ENCODE data around the gene PWWP2A.

DNA sequence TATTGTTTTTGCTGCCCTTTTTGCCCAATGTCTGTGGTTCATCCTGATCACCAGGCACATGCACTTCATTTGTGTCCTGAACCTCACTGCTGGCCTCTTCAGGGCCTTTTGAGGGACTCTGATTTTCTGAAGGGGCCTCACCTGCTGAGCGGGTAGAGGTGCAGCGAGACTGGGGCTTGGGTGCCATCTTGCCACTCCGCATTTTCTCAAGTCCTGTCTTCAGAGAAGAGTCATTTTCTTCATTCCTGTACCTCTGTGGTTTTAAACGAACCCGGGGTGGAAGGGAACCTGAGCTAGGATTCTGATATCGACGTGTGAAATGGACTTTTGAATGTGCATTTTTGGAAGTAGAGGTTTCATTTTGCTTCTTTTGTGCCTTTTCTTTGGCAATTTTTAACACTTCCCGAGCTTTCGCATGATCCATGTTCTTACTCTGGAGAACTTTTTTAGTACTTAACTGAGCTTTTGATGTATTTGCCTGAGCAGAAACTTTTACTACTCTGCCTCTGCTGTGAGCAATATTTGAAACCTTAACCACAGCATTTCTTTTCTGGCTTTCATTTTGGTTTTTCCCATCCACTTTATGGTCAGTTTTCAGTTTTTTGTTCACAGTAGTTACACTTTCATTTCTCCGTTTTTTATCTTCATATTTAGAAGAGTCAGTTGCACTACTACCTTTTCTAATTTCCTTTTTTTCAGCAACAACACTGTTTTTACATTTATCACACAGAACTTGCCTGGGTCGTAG lies 26.1 kb downstream of the PWWP2A start:
- TF ChIP-seq, protein P1, sequence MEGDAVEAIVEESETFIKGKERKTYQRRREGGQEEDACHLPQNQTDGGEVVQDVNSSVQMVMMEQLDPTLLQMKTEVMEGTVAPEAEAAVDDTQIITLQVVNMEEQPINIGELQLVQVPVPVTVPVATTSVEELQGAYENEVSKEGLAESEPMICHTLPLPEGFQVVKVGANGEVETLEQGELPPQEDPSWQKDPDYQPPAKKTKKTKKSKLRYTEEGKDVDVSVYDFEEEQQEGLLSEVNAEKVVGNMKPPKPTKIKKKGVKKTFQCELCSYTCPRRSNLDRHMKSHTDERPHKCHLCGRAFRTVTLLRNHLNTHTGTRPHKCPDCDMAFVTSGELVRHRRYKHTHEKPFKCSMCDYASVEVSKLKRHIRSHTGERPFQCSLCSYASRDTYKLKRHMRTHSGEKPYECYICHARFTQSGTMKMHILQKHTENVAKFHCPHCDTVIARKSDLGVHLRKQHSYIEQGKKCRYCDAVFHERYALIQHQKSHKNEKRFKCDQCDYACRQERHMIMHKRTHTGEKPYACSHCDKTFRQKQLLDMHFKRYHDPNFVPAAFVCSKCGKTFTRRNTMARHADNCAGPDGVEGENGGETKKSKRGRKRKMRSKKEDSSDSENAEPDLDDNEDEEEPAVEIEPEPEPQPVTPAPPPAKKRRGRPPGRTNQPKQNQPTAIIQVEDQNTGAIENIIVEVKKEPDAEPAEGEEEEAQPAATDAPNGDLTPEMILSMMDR (conservative IDR thresholded peaks at IDR 0.05): no peak
- TF ChIP-seq ZFX (IDR thresholded peaks at IDR 0.05): no peak
